GM21528 (cell line): Measurements from ENCODE around the gene APIP.

Experiments
- ATAC-seq: cut with Tn5 transposase; IDR thresholded peaks from one replicate; pipeline ENCODE4 v1.9.1; 2021; ENCODE audit warnings: mild to moderate bottlenecking, moderate library complexity; ENCODE audit not compliant: unreplicated experiment, low FRiP score

APIP gene

GRCh38 chr11:34890812-34891211 is 25.4 kb downstream of the APIP start:
- no peak for ATAC-seq

DNA sequence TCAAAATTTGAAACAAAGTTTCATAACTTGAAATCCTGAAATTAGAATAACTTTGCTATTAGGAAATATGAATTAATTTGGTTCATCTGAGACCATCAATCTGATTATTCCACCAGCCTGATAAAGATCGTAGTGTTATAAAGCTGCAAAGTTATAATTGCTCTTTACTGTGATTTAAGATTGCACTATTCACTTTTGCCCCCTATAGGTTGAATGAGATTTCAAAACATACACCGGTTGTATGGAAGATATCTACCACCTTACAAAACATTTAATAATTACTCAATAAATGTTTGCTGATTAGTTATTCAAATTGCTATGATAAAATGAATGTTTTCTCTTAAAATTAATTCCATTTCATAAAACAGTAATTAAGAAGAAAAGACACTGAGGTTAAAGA is 26.1 kb downstream of the APIP start:
- ATAC-seq = no peak

- no peak for ATAC-seq
These were observed 28.9 kb downstream of the APIP start for GRCh38 chr11:34887260-34887659.

- ATAC-seq = no peak
These were observed 29.6 kb downstream of the APIP start for GRCh38 chr11:34886609-34887008.

GRCh38 chr11:34881900-34882299 is 34.3 kb downstream of the APIP start:
- ATAC-seq = no peak

- ATAC-seq = no peak
These were observed 38.7 kb downstream of the APIP start for GRCh38 chr11:34877375-34877975.

GRCh38 chr11:34874202-34874601 is 42.0 kb downstream of the APIP start:
- no peak for ATAC-seq

DNA sequence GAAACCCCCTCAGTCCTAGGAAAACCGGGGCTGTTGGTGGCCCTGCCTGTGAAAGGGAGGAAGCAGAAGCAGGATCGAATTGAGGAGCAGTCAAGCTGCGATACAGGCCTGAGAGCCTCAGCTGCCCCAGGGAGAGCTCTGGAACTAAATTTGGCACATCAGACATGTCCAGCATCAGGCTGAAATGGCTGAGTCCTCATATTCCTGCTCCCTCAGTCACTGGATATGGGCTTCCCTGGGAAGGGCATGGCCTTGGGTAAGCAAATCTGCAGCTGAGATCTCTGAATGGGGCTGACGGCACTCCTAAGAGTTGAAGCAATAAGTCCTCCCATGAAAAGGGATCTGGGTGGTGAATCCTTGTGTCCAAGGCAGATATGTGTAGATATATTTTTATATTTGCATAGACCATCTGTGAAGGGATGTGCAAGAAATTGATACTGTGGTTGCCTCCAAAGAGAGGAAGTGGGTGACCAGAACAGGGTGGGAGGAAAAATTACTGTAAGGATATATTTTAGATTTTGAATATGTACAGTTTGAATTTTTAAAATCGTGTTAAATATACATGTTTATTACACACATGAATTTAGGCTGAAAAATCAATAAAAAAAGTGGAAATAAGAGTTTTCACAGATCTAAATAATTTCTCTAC is 45.5 kb downstream of the APIP start:
- ATAC-seq = no peak

DNA sequence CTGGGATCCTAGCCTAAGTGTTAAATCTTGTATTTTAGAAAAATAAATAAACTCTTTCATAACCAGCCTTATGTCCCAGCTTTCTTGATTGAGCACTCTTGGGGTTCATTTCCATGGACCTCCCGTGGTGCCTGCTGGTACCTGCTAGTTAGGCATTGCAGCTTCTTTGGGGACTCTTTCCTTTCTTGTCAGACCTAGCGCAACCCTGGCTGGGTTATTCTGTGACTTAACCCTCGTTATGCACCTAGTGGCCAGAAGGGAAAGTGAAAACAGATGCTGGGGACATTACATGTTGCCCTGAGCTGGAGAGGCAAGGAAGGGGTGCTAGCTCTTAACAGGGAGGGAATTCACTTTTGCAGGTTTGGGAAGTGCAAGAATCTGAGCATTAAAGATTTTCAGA is 46.8 kb downstream of the APIP start:
- ATAC-seq = no peak

GRCh38 chr11:34866375-34866774 is 49.8 kb downstream of the APIP start:
- no peak for ATAC-seq

DNA sequence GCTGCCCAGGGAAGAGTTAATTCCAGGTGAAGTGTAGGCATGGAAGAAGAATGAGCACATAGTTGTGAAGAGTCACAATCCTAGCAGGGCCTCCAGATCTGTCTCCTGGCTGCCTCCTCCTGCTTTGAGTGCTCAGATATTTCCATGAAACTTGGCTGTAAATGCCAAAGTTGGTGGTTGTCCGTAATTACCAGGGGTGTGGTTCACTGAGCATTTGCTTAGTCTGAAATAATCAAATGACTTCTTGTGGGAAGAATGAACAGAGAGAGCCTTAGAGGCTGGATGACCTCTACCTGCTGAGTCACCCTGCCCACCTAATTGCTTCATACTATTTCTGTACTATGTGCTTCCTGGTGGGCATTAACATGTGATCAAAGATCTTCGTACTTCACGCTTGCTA is 50.9 kb downstream of the APIP start:
- ATAC-seq = no peak

GRCh38 chr11:34864424-34864823 is 51.8 kb downstream of the APIP start:
- ATAC-seq = no peak

- no peak for ATAC-seq
These were observed 53.1 kb downstream of the APIP start for GRCh38 chr11:34863048-34863447.

GRCh38 chr11:34860518-34860917 is 55.7 kb downstream of the APIP start:
- ATAC-seq = no peak

DNA sequence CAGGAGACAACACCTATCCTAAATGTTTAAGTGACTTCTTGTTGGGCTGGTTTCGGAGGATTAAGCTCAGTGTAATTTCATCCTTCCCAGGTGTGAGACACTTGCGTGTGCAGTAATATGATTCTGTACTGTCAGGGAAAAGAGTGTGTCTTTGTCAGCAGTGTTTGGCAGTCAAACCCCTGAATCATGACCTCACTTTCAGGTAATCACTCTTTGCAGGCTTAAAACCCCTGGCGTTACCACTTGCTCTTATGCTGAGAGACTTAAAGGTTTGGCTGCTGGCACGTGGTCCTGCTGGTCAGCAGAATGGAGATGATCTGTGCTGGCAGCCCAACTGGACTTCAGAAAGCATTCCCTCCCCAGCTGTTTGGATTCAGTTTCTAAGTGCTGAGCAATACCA is 56.1 kb downstream of the APIP start:
- ATAC-seq = no peak

- no peak for ATAC-seq
These were observed 56.7 kb downstream of the APIP start for GRCh38 chr11:34859496-34859895.

DNA sequence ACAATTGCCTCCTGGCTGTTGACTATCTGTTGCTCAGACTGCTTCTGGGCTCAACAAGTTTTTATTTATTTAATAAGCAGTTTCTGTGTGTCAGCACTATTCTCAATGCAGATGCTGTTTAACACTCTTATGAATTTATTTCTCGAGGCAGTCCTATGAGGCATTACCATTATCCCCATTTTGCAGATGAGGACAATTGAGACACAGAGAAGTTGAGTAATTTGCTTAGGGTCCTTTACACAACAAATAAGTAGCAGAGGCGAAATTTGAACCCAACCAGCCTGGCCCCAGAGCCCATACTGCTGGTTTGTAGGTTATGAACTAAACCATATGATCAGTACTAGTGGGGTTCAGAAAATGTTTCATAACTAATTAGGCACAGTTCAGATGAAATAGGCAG is 58.7 kb downstream of the APIP start:
- ATAC-seq = no peak

GRCh38 chr11:34856251-34856650 is 59.9 kb downstream of the APIP start:
- ATAC-seq = no peak

DNA sequence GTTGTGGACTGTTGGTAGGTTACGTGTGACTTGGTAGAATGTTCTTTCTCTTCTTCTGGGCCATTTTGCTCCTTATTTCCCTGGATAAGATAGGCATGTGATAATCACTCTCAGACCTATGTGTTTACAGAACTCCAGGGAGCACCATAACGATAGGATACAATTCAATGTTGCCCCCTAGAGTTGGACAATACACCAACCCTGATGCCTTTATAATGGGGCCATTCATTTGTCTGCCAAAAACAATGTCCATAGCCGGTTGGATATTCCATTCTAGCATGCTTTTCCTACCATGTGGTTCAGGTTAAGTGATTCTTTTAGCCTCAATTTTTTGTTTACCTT is 60.5 kb downstream of the APIP start:
- ATAC-seq = no peak

DNA sequence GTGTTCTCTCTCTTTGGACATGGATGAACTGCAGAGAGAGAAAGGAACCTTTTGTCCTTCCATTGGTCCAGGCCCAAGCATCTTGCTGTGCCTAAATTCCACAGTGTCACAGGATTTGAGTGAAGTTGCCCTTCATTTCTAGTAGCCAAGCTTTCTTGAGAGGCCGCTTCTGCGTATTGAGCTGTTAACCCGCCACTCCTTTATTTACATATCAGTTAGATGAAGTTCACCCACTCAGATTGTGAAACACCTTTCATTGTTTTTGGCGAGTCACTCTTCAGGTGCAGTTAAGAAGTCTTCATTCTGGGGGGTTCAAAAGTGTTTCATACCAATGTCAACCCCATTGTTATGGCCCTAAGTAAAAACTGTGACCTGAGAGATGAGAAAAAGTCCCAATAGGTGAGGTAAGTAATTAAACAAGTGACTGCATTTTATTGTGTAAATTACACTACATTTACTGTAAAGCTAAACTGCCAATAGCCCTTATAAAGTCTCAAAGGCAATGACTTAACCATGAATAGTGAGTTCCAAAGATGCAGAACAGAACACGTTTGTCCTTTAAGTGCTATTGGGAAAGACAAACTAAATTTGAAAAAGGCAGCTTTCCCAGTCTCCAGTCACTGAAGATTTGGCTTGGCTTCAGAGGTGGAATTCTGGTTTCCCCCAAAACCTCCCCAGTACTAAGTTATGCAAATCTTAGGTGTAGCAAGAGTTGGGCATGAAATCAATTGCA is 61.0 kb downstream of the APIP start:
- ATAC-seq = no peak

GRCh38 chr11:34851916-34852315 is 64.3 kb downstream of the APIP start:
- no peak for ATAC-seq

GRCh38 chr11:34850334-34850733 is 65.8 kb downstream of the APIP start:
- ATAC-seq = no peak
